Activated CD8-positive, alpha-beta T cell treated with anti-CD3 and anti-CD28 coated beads, Interleukin-2, amount 10 ng/mL, durations not matched to agents 7 days and 5 days (primary cell): Measurements from ENCODE around the gene CCT6A. TPM values are rescaled to one million over a fixed set of nuclear protein-coding genes. Genes with fewer than 3 reads are reported as not detected.
"Not testable (repeated sequence)": the region's sequence is repeated elsewhere in the genome, so short reads cannot be mapped to it uniquely, and the experiment has no call there.

Source experiments
- ATAC-seq: fragments of 150-1000 bp; cut with Tn5 transposase; one replicate; pipeline ENCODE4 v1.10.0; 2021; ENCODE audit warnings: moderate library complexity
- CTCF ChIA-PET: fragments of 350-600 bp; sonication (Branson Sonifier 250); formaldehyde crosslinking; loops from one replicate; lab custom pipeline; 2021; ENCODE audit warnings: antibody characterized with exemption; lab: Charles Lee
- POLR2A ChIA-PET: fragments of 350-600 bp; sonication (Branson Sonifier 250); formaldehyde crosslinking; loops from one replicate; lab custom pipeline; 2021; ENCODE audit warnings: antibody characterized with exemption; lab: Charles Lee
- DNase-seq: peaks from one replicate; pipeline ENCODE4 v3.0.0-alpha.2; 2020
- H3K27ac Mint-ChIP-seq: one replicate; pipeline ENCODE4 v1.8.0; 2021; ENCODE audit warnings: mild to moderate bottlenecking, mixed read lengths
- H3K27me3 Mint-ChIP-seq: one replicate; pipeline ENCODE4 v1.8.0; 2021; ENCODE audit warnings: low read depth, mixed read lengths
- H3K36me3 Mint-ChIP-seq: one replicate; pipeline ENCODE4 v1.8.0; 2021; ENCODE audit warnings: low read depth, mixed read lengths
- H3K4me1 Mint-ChIP-seq: one replicate; pipeline ENCODE4 v1.8.0; 2021; ENCODE audit warnings: low read depth, mixed read lengths
- H3K4me3 Mint-ChIP-seq: one replicate; pipeline ENCODE4 v1.8.0; 2021; ENCODE audit warnings: mild to moderate bottlenecking, mixed read lengths
- H3K9me3 Mint-ChIP-seq: one replicate; pipeline ENCODE4 v1.8.0; 2022; ENCODE audit warnings: mixed read lengths; ENCODE audit not compliant: insufficient read depth
- total RNA-seq, 2 experiments: library from RNA; stranded (reverse); gene quantifications; one replicate each; pipeline ENCODE4 v1.2.3, GENCODE V29; 2021

CCT6A gene
- total RNA-seq, 2 experiments from 2014 or later: 157 to 170 TPM

DNA sequence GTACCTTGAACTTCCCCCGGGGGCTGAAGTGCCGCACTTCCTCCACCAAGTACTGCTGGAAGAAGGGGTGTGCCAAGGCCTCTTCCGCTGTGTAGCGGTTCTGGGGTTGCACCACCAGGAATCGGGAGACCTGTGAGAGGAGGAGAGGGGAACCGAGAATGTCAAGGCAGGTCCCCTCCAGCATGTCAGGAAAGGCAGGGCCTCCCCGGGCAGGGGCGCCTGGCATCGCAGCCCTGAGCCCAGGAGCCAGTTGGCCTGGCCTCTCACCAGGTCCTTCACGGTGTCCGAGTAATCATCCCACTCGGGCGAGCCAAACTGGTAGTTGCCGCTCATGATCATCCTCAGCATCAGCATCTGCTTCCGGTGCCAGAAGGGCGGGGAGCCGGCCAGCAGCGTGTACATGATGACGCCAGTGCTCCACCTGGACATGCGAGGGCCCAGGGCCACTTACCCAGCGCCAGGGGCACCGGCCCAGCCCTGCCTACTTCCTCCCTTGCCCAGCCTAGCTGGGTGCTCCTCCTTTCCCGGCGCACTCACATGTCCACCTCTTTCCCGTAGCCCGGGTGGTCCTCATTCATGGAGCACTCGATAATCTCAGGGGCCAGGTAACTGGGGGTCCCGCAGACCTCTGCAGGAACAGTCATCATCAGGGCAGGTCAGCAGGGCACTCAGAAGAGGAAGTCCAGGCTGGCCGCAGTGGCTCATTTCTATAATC is 30.2 kb downstream of the CCT6A start:
- DNase-seq: no peak
- Mint-ChIP-seq H3K27ac (no peak overlapping the region), H3K27me3 (no peaks in the 10 kb centered on the region), H3K4me1 (no peaks in the 10 kb centered on the region), H3K9me3 (no peaks in the 10 kb centered on the region), H3K4me3 (no peak overlapping the region), H3K36me3 (peaks cover 26% of the 10 kb centered on the region)
- ChIA-PET POLR2A (no interaction called here), CTCF (no interaction called here)
- no peak for ATAC-seq

DNA sequence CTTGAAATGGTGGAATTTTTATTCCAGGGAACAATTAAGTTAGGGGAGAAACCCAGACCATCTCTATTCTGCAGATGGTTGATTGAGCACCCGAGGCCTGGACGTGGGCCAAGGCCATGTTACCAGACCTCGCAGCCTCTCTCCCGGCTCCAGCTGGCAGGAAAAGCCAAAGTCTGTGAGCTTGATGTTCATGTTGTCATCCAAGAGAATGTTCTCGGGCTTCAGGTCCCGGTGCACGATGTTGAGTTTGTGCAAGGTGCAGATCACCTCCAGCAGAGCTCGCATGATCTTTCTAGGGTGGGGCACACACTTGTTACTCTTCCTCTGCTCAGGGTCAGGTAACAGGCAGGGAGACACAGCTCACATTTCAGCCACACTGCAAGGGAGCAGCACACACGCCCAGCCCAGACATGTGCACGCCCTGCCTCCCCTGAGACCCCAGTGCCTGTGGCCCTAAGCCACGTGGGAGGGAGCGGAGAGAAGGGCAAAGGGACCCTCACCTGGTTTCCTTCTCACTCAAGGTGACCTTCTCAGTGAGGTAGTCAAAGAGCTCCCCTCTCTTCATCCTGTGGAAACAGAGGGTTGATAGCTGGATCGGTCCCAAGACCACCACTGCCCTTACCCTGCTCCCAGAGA is 31.7 kb downstream of the CCT6A start:
- ATAC-seq (peak; percentile 17), DNase-seq (no peak)
- H3K36me3 Mint-ChIP-seq: peaks cover 26% of the 10 kb centered on the region
- H3K27ac Mint-ChIP-seq: peak overlapping the region; percentile 36
- no peak overlapping the region for H3K4me3 Mint-ChIP-seq
- no peaks in the 10 kb centered on the region for H3K9me3 Mint-ChIP-seq
- no peaks in the 10 kb centered on the region for H3K4me1 Mint-ChIP-seq
- ChIA-PET POLR2A (no interaction called here), CTCF (no interaction called here)
- H3K27me3 Mint-ChIP-seq: no peaks in the 10 kb centered on the region

DNA sequence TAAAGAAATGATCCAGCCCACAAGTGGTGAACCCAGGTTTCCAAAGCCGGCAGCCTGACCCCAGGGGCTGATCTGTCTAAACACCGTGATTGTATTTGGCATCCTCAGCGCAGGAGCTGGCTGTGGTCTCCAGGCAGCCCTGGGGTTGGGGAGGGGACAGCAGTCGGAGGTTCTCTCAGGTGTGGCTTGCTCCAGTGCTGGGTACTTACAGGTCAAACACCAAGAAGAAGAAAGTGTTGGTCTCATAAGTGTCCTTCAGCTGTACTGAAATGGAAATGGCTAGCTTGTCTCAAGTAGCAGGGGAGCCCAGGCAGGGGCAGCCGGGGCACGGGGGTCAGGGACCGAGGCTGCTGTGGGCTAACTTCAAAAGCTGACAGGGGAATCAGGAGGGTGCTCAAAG is 35.2 kb downstream of the CCT6A start:
- H3K27ac Mint-ChIP-seq: no peak overlapping the region
- H3K36me3 Mint-ChIP-seq: peaks cover 10% of the 10 kb centered on the region
- no peaks in the 10 kb centered on the region for H3K4me1 Mint-ChIP-seq
- H3K9me3 Mint-ChIP-seq: no peaks in the 10 kb centered on the region
- H3K4me3 Mint-ChIP-seq: no peak overlapping the region
- no peak for DNase-seq
- POLR2A ChIA-PET: no interaction called here
- CTCF ChIA-PET: interaction anchor here (1.1 kb wide), 1 partner anchor 12 kb away, joined by 3 read pairs; no protein-coding TSS in a partner anchor
- ATAC-seq: no peak
- H3K27me3 Mint-ChIP-seq: no peaks in the 10 kb centered on the region

DNA sequence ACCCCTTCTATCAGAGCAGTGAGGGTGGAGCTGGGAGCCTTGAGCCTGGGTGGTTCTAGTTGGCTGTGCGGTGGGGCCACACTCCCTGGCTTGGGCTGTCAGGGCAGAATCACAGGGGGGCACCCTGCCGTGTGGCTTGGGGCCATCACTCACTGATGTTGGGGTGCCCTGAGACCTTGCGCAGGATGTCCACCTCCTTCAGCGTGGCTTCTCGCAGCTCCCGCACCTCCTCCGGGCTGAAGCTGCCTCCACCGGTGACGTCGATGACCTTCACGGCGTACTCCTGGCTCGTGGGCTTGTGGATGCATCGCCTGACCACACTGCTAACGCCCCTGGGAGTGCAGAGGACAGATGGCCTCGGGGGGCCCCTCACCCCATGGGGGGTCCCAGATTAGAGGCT is 35.9 kb downstream of the CCT6A start:
- ChIA-PET POLR2A (no interaction called here), CTCF (interaction anchor here (1.1 to 2.3 kb wide), 2 partner anchors 12 to 13 kb away, joined by 3 to 6 read pairs; no protein-coding TSS in a partner anchor)
- Mint-ChIP-seq H3K4me1 (no peaks in the 10 kb centered on the region), H3K4me3 (no peak overlapping the region), H3K9me3 (no peaks in the 10 kb centered on the region), H3K36me3 (peaks cover 6% of the 10 kb centered on the region), H3K27ac (no peak overlapping the region), H3K27me3 (no peaks in the 10 kb centered on the region)
- ATAC-seq: no peak
- no peak for DNase-seq

DNA sequence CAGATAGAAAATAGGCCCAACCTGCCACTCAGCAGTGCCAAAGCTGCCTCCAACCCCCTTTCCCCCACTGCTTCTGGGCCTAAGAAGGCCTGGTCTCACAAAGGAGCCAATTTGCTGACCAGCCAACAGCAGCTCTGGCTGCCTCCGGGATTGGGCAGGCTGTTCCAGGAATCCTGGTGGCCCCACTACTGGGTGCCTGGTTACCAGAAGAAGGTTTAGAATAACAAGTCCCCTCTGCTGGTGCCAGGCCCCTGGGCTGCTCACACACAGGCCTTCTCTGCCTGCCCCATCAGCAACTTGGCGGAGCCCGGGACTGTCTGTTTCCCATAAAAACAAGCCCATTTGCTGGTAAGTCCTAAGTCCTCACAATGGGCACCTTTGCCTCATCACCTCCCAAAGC is 40.0 kb downstream of the CCT6A start:
- no peaks in the 10 kb centered on the region for H3K9me3 Mint-ChIP-seq
- no peak overlapping the region for H3K4me3 Mint-ChIP-seq
- peaks cover 6% of the 10 kb centered on the region for H3K36me3 Mint-ChIP-seq
- DNase-seq (no peak), ATAC-seq (no peak)
- POLR2A ChIA-PET: no interaction called here
- H3K4me1 Mint-ChIP-seq: peaks cover 3% of the 10 kb centered on the region
- CTCF ChIA-PET: no interaction called here
- no peak overlapping the region for H3K27ac Mint-ChIP-seq
- no peaks in the 10 kb centered on the region for H3K27me3 Mint-ChIP-seq

DNA sequence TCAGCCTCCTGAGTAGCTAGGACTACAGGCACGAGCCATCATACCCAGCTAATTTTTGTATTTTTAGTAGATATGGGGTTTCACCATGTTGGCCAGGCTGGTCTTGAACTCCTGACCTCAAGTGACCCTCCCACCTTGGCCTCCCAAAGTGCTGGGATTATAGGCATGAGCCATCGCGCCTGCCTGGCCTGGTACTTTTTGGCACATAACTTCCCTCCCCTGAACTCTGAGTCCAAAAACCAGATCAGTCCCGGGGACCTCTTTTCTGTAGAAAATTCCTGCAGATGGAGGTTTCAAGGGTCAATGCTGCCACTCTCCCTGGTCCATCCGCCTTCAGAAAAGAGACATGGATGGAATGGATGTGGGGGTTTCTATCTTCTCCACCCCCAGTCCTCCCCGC is 40.8 kb downstream of the CCT6A start:
- CTCF ChIA-PET: not testable (repeated sequence)

DNA sequence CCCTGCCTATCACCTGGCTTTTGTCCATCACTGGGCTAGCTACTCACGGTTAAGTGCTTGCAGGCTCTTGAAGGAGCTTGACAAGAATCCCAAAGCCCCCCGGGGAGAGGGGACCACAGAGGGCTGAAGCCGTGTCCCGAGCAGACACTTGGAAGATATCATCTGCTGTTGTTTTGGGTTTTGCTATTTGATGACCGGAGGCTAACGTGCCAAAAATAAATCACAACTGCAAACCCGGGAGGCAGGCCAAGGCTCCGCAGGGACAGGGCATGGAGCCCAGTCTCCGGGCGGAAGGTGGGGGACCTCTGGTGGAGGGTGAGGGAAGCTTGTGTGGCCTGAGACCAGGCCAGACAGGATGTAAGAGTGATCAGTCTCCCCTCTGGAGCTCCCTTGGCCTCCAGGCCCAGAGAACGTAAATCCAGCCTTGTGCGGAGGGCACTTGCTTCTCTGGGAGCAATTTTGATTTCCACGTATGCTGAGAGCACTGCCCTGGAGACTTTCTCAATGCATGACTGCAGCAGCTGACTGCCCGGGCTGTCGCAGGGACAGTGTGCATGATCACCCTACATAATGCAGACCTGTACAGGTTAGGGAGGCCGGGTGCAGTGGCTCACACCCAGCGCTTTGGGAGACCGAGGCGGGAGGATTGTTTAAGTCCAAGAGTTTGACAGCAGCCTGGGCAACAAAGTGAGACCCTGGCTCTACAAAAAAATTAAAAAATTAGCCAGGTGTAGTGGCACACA is 41.4 kb downstream of the CCT6A start, which contains the start of gene PHKG1:
PHKG1 (minus strand) TSS at position 164 of the 743 bp plus-strand sequence. CDS start 4,011 bp downstream, outside the sequence.
- Mint-ChIP-seq H3K4me1 (peaks cover 6% of the 10 kb centered on the region), H3K27me3 (no peaks in the 10 kb centered on the region), H3K9me3 (no peaks in the 10 kb centered on the region), H3K4me3 (no peak within 1 kb of the TSS), H3K36me3 (peaks cover 9% of the 10 kb centered on the region), H3K27ac (no peak within 1 kb of the TSS)
- ChIA-PET CTCF (no interaction called here), POLR2A (interaction anchor here (0.6 kb wide), 1 partner anchor 122 kb away, joined by 3 read pairs; no protein-coding TSS in a partner anchor)
- ATAC-seq (no peak), DNase-seq (no peak)

More for the DNA sequence above, 40.8 kb downstream of the CCT6A start:
- H3K36me3 Mint-ChIP-seq, POLR2A ChIA-PET, H3K4me1 Mint-ChIP-seq, H3K9me3 Mint-ChIP-seq, DNase-seq, H3K4me3 Mint-ChIP-seq, ATAC-seq, H3K27me3 Mint-ChIP-seq, H3K27ac Mint-ChIP-seq: not testable (repeated sequence)

DNA sequence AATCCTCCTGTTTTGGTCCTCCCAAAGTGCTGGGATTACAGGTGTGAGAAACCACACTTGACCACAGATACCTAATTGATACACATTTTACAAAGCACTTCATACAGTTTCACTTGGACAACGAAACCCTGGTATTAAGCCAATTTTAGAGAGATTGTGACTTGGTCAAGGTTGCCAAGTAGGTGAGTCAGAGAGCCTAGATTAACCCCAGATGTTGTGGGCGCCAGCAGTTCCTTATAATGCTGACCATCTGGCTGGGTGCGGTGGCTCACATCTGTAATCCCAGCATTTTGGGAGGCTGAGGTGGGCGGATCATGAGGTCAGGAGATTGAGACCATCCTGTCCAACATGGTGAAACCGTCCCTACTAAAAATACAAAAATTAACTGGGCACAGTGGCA is 46.1 kb downstream of the CCT6A start:
- Mint-ChIP-seq H3K9me3 (no peaks in the 10 kb centered on the region), H3K36me3 (peaks cover 35% of the 10 kb centered on the region), H3K4me3 (no peak overlapping the region), H3K4me1 (peaks cover 6% of the 10 kb centered on the region), H3K27me3 (no peaks in the 10 kb centered on the region), H3K27ac (no peak overlapping the region)
- POLR2A ChIA-PET: interaction anchor here (1.0 kb wide), 1 partner anchor 24 kb away, joined by 3 read pairs; no protein-coding TSS in a partner anchor
- ATAC-seq (no peak), DNase-seq (no peak)
- CTCF ChIA-PET: no interaction called here

DNA sequence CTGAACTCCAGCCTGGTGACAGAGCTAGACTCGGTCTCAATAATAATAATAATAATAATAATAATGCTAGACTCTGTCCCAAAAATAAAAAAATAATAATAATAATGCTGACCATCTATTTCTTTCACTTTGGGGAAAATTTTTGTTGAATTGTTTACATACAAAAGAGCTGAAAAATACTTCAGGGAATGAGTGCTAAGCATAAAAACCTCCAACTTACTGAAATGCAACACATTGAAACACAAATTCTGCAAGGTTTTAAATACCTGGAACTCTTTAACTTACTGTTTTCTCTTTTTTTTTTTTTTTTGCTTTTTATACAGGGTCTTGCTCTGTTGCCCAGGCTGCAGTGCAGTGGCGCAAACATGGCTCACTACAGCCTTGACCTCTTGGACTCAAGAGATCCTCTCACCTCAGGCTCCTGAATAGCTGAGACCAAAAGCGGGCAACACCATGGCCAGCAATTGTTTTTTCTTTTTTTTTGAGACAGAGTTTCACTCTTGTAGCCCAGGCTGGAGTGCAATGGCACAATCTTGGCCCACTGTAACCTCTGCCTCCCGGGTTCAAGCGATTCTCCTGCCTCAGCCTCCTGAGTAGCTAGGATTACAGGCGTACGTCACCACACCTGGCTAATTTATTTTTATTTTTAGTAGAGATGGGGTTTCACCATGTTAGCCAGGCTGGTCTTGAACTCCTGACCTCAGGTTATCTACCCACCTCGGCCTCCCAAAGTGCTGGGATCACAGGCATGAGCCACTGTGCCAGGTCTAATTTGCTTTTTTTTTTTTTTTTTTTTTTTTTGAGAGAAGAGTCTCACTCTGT is 46.8 kb downstream of the CCT6A start:
- H3K36me3 Mint-ChIP-seq: peaks cover 38% of the 10 kb centered on the region
- H3K4me3 Mint-ChIP-seq, H3K9me3 Mint-ChIP-seq, H3K27me3 Mint-ChIP-seq, ATAC-seq, H3K27ac Mint-ChIP-seq, H3K4me1 Mint-ChIP-seq, DNase-seq, CTCF ChIA-PET: not testable (repeated sequence)
- POLR2A ChIA-PET: interaction anchor here (1.0 kb wide), 1 partner anchor 25 kb away, joined by 3 read pairs; no protein-coding TSS in a partner anchor

DNA sequence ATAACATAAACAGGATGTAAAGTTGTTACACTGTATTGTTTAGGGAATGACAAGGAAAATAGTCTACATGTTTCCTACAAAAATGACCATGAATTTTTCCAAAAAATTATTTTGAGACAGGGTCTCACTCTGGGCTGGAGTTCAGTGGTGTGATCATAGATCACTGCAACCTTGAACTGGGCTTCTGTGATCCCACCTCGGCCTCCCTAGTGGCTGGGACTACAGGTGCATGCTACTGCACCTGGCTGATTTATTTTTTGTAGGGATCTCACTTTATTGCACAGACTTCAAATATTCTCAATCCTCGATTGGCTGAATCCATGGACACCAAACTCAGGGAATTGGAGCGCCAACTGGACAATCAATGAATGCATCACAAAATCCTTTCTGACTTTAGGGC is 48.1 kb downstream of the CCT6A start:
- DNase-seq (no peak), ATAC-seq (no peak)
- Mint-ChIP-seq H3K27me3 (no peaks in the 10 kb centered on the region), H3K4me3 (no peak overlapping the region), H3K9me3 (no peaks in the 10 kb centered on the region), H3K27ac (no peak overlapping the region), H3K36me3 (peaks cover 45% of the 10 kb centered on the region), H3K4me1 (peaks cover 15% of the 10 kb centered on the region)
- ChIA-PET POLR2A (no interaction called here), CTCF (no interaction called here)

DNA sequence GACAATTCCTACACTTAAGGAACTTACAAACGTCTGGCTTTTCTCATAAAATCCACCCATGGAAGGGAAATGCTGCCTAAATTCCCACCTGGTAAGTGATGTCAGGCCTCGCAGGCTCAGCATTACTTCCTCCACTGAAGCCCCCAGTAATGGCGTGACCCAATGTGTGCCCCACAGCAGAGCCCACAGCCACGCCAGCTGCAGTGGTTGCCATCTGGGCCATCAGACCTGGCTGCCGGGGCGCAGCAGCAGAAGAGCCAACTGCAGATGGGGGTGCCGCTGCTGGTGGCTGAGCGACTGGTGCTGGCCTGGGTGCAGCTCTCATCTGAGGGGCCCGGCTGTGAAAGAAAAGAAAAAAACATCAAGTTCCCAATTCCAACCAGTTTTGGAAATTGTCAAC is 52.6 kb downstream of the CCT6A start:
- H3K27me3 Mint-ChIP-seq, ATAC-seq, H3K27ac Mint-ChIP-seq, H3K4me3 Mint-ChIP-seq, DNase-seq, CTCF ChIA-PET, POLR2A ChIA-PET: not testable (repeated sequence)
- H3K36me3 Mint-ChIP-seq: peaks cover 61% of the 10 kb centered on the region
- peaks cover 15% of the 10 kb centered on the region for H3K9me3 Mint-ChIP-seq
- peaks cover 30% of the 10 kb centered on the region for H3K4me1 Mint-ChIP-seq
